K562 (cell line): Measurements from ENCODE around the gene DKK3. TPM values are rescaled to one million over a fixed set of nuclear protein-coding genes. Genes with fewer than 3 reads are reported as not detected.

ENCODE experiments used
- ATAC-seq: fragments of 200-7000 bp; cut with Tn5 transposase; 3 replicates; pipeline ENCODE4 v1.9.1; 2020; ENCODE audit warnings: moderate library complexity
- BruUV-seq: library from RNA; stranded (reverse); fragments of 400-500 nt; replicated peaks from 2 replicates; lab custom pipeline; 2021; lab: Mats Ljungman, UMichigan
- CTCF ChIA-PET: fragments of 300-600 bp; formaldehyde crosslinking; extraction: SDS; loops from one replicate; lab custom pipeline; 2021; ENCODE audit warnings: low intra/inter-chr PET ratio; lab: Yijun Ruan, JAX
- POLR2A ChIA-PET: fragments of 300-600, 350-650 bp; sonication (Branson Sonifier 250); formaldehyde crosslinking; extraction: SDS; loops from one replicate; lab custom pipeline; 2021; ENCODE audit warnings: antibody characterized with exemption, inconsistent platforms; lab: Yijun Ruan, JAX
- DNase-seq, 4 experiments: peaks; one replicate each; pipeline versions ENCODE4 v3.0.0 to v3.0.0-alpha.2; 2011 to 2018; ENCODE audit warnings: low spot score in 3 of 4, mixed read lengths in 3 of 4; ENCODE audit errors: extremely low read depth in 1 of 4
- FAIRE-seq: peaks from 2 replicates; lab custom pipeline; 2011; peaks lifted over from hg19 to GRCh38; lab: Jason Lieb, UNC
- H2AFZ ChIP-seq: 2 replicates; pipeline ENCODE4 v1.6.0; 2011; ENCODE audit warnings: low read depth, low read length, control low read depth, inconsistent platforms
- H3K27ac ChIP-seq: fragments of 200-600 bp; 3 replicates; pipeline ENCODE4 v1.8.0; 2011; ENCODE audit warnings: low read depth, mild to moderate bottlenecking, control low read depth, inconsistent platforms, low read length, moderate library complexity, mixed read lengths; ENCODE audit errors: extremely low read depth
- H3K27me3 ChIP-seq, 2 experiments: fragments of 300-600 bp in 1 of 2; 2 replicates in 1 of 2; 3 replicates in 1 of 2; pipeline versions ENCODE4 v1.6.0 to v1.8.0; 2011; ENCODE audit warnings: inconsistent platforms in 2 of 2, low read length in 2 of 2, mild to moderate bottlenecking in 1 of 2, mixed read lengths in 1 of 2, moderate library complexity in 1 of 2; ENCODE audit not compliant: control insufficient read depth in 2 of 2, insufficient read depth in 2 of 2
- H3K36me3 ChIP-seq: fragments of 300-600 bp; 3 replicates; pipeline ENCODE4 v1.8.0; 2011; ENCODE audit warnings: mild to moderate bottlenecking, low read length, inconsistent platforms; ENCODE audit not compliant: control insufficient read depth, insufficient read depth
- H3K4me1 ChIP-seq, 2 experiments: fragments of 200-600 bp in 1 of 2; replicated peaks in 1 of 2; 2 replicates in 1 of 2; 3 replicates in 1 of 2; pipeline versions ENCODE4 v1.5.1 to v1.8.0; 2011; ENCODE audit warnings: inconsistent platforms in 2 of 2, low read length in 2 of 2, mild to moderate bottlenecking in 1 of 2, mixed read lengths in 1 of 2, moderate library complexity in 1 of 2; ENCODE audit not compliant: control insufficient read depth in 2 of 2, insufficient read depth in 2 of 2
- H3K4me2 ChIP-seq: 2 replicates; pipeline ENCODE4 v1.6.1; 2011; ENCODE audit warnings: low read length, control low read depth, inconsistent platforms, mixed read lengths; ENCODE audit not compliant: insufficient read depth
- H3K4me3 ChIP-seq: fragments of 200-600 bp; sonication (generic), shearing (Covaris generic); 2 replicates; pipeline ENCODE4 v1.5.1; 2016; ENCODE audit warnings: control low read depth, inconsistent platforms
- H3K79me2 ChIP-seq: fragments of 200-600 bp; 3 replicates; pipeline ENCODE4 v1.8.0; 2011; ENCODE audit warnings: low read length, inconsistent platforms; ENCODE audit not compliant: control insufficient read depth, insufficient read depth
- H3K9ac ChIP-seq, 2 experiments: 2 replicates each; pipeline versions ENCODE4 v1.6.0 to v1.6.1; 2011; ENCODE audit warnings: low read depth in 2 of 2, low read length in 2 of 2, control low read depth in 1 of 2, inconsistent platforms in 1 of 2, mild to moderate bottlenecking in 1 of 2, mixed read lengths in 1 of 2; ENCODE audit not compliant: insufficient read depth in 1 of 2
- H3K9me1 ChIP-seq: one replicate; pipeline ENCODE4 v1.6.0; 2011; ENCODE audit warnings: inconsistent platforms, mild to moderate bottlenecking, low read length, moderate library complexity; ENCODE audit not compliant: control insufficient read depth, insufficient read depth
- H3K9me3 ChIP-seq: replicated peaks from 2 replicates; pipeline ENCODE4 v1.5.1; 2011; ENCODE audit warnings: low read depth, low read length, inconsistent platforms; ENCODE audit not compliant: control insufficient read depth, insufficient read depth
- H4K20me1 ChIP-seq: replicated peaks from 2 replicates; pipeline ENCODE4 v1.6.1; 2011; ENCODE audit warnings: low read length, inconsistent platforms, mixed read lengths; ENCODE audit not compliant: control insufficient read depth, insufficient read depth
- ASH1L ChIP-seq: fragments of 450-650 bp; IDR thresholded peaks from 2 replicates; pipeline ENCODE4 v1.6.1; 2018; ENCODE audit warnings: borderline replicate concordance, mild to moderate bottlenecking, low read depth; ENCODE audit not compliant: partially characterized antibody
- CBX8 ChIP-seq: fragments of 200-600 bp; sonication (generic); IDR thresholded peaks from 2 replicates; pipeline ENCODE4 v1.6.1; 2012; ENCODE audit warnings: borderline replicate concordance, mixed run types, low read depth, mild to moderate bottlenecking, moderate library complexity, mixed read lengths, low read length, control low read depth, inconsistent platforms; ENCODE audit not compliant: poor library complexity, severe bottlenecking; ENCODE audit errors: extremely low read depth
- HMG20B ChIP-seq: fragments of 250-450 bp; sonication (Bioruptor Pico); IDR thresholded peaks from 2 replicates; pipeline ENCODE4 v1.5.0; 2021; ENCODE audit warnings: mild to moderate bottlenecking
- MYBL2 ChIP-seq, 2 experiments: fragments of 450-650 bp in 1 of 2; sonication (generic) in 1 of 2; formaldehyde crosslinking in 1 of 2; IDR thresholded peaks; 2 replicates each; pipeline versions ENCODE4 v1.6.1 to v1.8.1; 2017 to 2022; ENCODE audit warnings: borderline replicate concordance in 1 of 2, inconsistent platforms in 1 of 2, low read depth in 1 of 2, mild to moderate bottlenecking in 1 of 2, missing genetic modification reagents in 1 of 2, moderate library complexity in 1 of 2
- RERE ChIP-seq: sonication (generic); formaldehyde crosslinking; IDR thresholded peaks from 2 replicates; pipeline ENCODE4 v1.8.0; 2023; ENCODE audit warnings: missing genetic modification reagents, mild to moderate bottlenecking, borderline replicate concordance
- SAFB2 ChIP-seq: fragments of 200-400 bp; formaldehyde crosslinking; IDR thresholded peaks from 2 replicates; pipeline ENCODE4 v1.6.1; 2018; ENCODE audit warnings: borderline replicate concordance, low read length, low read depth, moderate library complexity; ENCODE audit not compliant: severe bottlenecking
- ZNF77 ChIP-seq: fragments of 250-450 bp; sonication (Bioruptor Pico); IDR thresholded peaks from 2 replicates; pipeline ENCODE4 v1.5.0; 2020
- WGBS: fragments of 100-300 bp; shearing (Covaris generic); methylation state at CpG from one replicate; pipeline ENCODE4 v1.1.6; 2016; ENCODE audit warnings: low coverage, mixed read lengths; ENCODE audit not compliant: insufficient coverage; ENCODE audit errors: missing lambda C conversion rate; 5-methylcytosine and 5-hydroxymethylcytosine counted together
- in situ Hi-C: fragments of 300-500 bp; cut with MboI; formaldehyde crosslinking; loops from 4 replicates; pipeline ENCODE4 v1.15.0; 2018; ENCODE audit warnings: inconsistent platforms, mixed read lengths
- intact Hi-C: fragments of 100-400 bp; cut with micrococcal nuclease; formaldehyde crosslinking; loops from 2 replicates; pipeline ENCODE4 v1.14.2; 2022
- polyA plus RNA-seq, 8 experiments: library from polyadenylated mRNA; depleted of rRNA in 4 of 8; stranded (reverse) in 5 of 8; unstranded in 3 of 8; fragments of >200 nt; fragmentation: Nextera tagmentation in 2 of 8; fragmentation: Illumina TruSeq in 1 of 8; extraction: Ambion mirVana in 2 of 8; extraction: Trizol in 1 of 8; gene quantifications; 2 replicates each; pipeline versions ENCODE4 v1.2.1 to v1.2.3, GENCODE V29; 2011 to 2014; ENCODE audit warnings: inconsistent platforms in 1 of 8, missing spikeins in 1 of 8
- total RNA-seq, 7 experiments: library from RNA; depleted of rRNA in 6 of 7; stranded (reverse); fragments of >200 nt in 6 of 7; fragmentation: Illumina TruSeq in 2 of 7; extraction: Trizol in 2 of 7; gene quantifications; 2 replicates each; pipeline versions ENCODE4 v1.2.1 to v1.2.3, GENCODE V29; 2011 to 2021; ENCODE audit warnings: low replicate concordance in 1 of 7

The DKK3 gene
- total and polyA plus RNA-seq, 9 of the 15 experiments (the other 6 are each of a cell fraction or from before 2014, with no cell fraction given) = 0.14 to 0.85 (median 0.38) TPM; not detected in 6

GRCh38 chr11:11935536-11935935 is 72.9 kb downstream of the DKK3 start:
- H3K9me1 ChIP-seq = no peaks in the 10 kb centered on the region
- H3K9me3 ChIP-seq = no peaks in the 10 kb centered on the region; the same call in 1 of the 2 replicates
- DNase-seq = no peak
- no peaks in the 10 kb centered on the region for H3K4me1 ChIP-seq
- no peaks in the 10 kb centered on the region for H3K79me2 ChIP-seq
- no peaks in the 10 kb centered on the region for H4K20me1 ChIP-seq
- 94% methylated on average over 2 of the region's 2 CpGs for WGBS
- no peak overlapping the region for H3K27ac ChIP-seq
- FAIRE-seq = no peak
- H3K4me2 ChIP-seq = no peak overlapping the region
- no peak for TF ChIP-seq ZNF77 (CRISPR knock-in tag)
- TF ChIP-seq CBX8 = no peak
- TF ChIP-seq ASH1L = no peak
- no peak for TF ChIP-seq SAFB2
- H2AFZ ChIP-seq = no peak overlapping the region
- ATAC-seq = no peak
- H3K4me3 ChIP-seq = no peak overlapping the region
- intact Hi-C loops = no loop called here
- peaks cover 75% of the 10 kb centered on the region for H3K36me3 ChIP-seq
- ChIA-PET CTCF (no interaction called here), POLR2A (interaction anchor here (0.7 kb wide), 1 partner anchor 29 kb away, joined by 3 read pairs; no protein-coding TSS in a partner anchor)
- in situ Hi-C loops = no loop called here
- no peak overlapping the region for H3K9ac ChIP-seq
- no peaks in the 10 kb centered on the region for H3K27me3 ChIP-seq
- BruUV-seq = no TSS peak

GRCh38 chr11:11931461-11932055 is 76.9 kb downstream of the DKK3 start:
- no peaks in the 10 kb centered on the region for H3K27me3 ChIP-seq
- in situ Hi-C loops (no loop called here), intact Hi-C loops (loop anchor here (1.0 kb wide), 1 partner anchor 113 kb away; no protein-coding TSS in a partner anchor)
- H3K27ac ChIP-seq = no peak overlapping the region
- H3K9me1 ChIP-seq = no peaks in the 10 kb centered on the region
- H3K79me2 ChIP-seq = no peaks in the 10 kb centered on the region
- DNase-seq (peak; percentile 26 to 59 (median 34)), FAIRE-seq (peak; percentile 68), ATAC-seq (peak; percentile 85)
- H3K4me1 ChIP-seq = no peaks in the 10 kb centered on the region
- BruUV-seq = no TSS peak
- no peak overlapping the region for H3K9ac ChIP-seq
- no peaks in the 10 kb centered on the region; the same call in 1 of the 2 replicates for H3K9me3 ChIP-seq
- ChIA-PET CTCF (interaction anchor here (1.0 to 2.4 kb wide), 4 partner anchors 110 to 351 kb away, joined by 3 to 15 read pairs (median 6); no protein-coding TSS in a partner anchor), POLR2A (no interaction called here)
- no peaks in the 10 kb centered on the region for H4K20me1 ChIP-seq
- H3K36me3 ChIP-seq = peaks cover 57% of the 10 kb centered on the region
- H2AFZ ChIP-seq = no peak overlapping the region
- no peak overlapping the region for H3K4me2 ChIP-seq
- H3K4me3 ChIP-seq = no peak overlapping the region
- 67% methylated on average over 5 of the region's 5 CpGs for WGBS
- no peak for TF ChIP-seq RERE
- TF ChIP-seq HMG20B (CRISPR knock-in tag) = no peak
- TF ChIP-seq MYBL2 (IDR thresholded peaks at IDR 0.05; ENCODE audit: low read depth) = no peak
- TF ChIP-seq MYBL2 (CRISPR knock-in tag; IDR thresholded peaks at IDR 0.05; ENCODE audit: borderline replicate concordance) = no peak
